NCI-H748 (cell line): ENCODE results near the gene CFAP97D2.

Experiments
- DNase-seq: peaks from one replicate; lab custom pipeline; 2025; ENCODE audit not compliant: unreplicated experiment; lab: John Stamatoyannopoulos, UW

CFAP97D2 gene

DNA sequence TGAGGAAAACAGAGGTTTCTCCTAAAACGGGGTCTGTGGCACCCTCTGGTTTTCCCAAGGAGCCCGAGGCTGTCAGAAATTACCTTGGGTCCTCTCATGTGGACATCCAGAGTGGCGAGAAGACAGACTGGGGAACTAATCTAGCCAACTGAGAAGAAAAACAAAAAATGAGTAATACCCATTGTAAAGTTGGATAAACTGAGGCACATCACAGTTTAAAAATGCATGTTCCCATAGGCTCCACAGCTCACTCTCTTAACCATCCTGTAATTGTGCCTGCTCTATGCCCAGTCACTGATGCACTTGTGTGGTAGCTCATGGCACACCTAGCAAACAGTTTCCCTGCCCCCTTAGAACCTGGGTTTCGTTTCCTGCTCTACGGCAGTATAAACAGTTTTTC, 87.2 kb downstream of the CFAP97D2 start:
- DNase-seq = no peak

DNA sequence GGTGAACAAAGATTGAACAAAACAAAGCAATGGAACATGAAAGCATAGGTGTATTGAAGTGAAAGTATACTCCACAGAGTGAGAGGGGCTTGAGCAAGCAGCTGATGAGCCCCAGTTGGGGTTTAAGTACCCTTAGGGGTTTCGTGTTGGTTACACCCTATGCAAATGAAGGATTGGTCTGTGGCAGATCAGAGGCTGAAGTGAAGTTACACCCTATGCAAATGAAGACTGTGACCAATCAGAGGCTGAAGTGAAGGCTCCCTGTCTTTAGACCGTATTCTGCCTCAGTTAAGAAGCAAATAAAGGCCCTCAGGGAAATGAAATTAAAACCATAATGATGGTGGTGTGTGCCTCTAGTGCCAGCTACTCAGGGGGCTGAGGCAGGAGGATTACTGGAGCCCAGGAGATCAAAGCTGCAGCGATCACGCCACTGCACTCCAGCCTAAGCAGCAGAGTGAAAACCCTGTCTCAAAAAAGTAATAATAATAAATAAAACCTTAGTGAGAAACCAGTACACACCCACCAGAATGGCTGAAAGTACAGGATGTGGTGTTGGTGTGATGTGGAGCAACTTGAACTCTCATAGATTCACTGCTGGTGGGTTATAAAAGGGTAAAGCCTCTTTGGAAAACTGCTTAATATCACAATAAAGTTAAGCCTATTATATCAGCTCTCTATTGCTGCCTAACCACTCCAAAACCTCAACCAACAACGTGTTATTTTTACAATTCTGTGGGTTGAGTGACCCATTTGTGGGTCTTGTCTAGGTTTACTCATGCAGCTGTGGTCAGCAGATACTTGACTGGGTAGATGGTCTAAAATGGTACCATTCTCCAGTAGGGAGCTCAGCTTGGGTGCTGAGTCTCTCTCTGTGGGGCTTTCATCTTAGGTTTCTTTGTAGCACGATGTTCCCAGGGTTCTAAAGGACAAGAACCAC, 89.6 kb downstream of the CFAP97D2 start:
- DNase-seq = no peak

DNA sequence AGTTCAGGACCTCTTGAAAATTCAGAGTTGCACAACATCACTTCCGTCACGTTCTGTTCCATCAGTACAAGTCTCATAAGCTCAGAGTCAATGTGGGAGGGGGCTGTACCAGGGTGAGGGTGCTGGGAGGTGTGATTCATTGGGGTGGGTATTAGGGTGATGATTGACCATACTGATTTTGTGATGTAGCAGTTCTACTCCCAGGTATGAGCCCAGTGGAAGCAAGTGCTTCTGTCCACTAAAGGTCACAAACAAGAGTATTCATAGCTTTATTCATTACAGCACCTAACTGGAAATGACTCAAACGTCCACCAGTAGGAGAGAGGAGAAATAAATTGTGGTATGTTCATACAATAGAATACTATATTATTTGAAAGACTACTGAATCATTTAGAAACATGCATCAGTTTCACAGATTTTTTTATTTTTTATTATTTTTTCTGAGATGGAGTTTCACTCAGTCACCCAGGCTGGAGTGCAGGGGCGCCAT, 90.3 kb downstream of the CFAP97D2 start:
- no peak for DNase-seq
